ENCODE data around the gene ZNF281.
"Not testable (repeated sequence)": the region's sequence is repeated elsewhere in the genome, so short reads cannot be mapped to it uniquely, and the experiment has no call there.

The ZNF281 gene, protein sequence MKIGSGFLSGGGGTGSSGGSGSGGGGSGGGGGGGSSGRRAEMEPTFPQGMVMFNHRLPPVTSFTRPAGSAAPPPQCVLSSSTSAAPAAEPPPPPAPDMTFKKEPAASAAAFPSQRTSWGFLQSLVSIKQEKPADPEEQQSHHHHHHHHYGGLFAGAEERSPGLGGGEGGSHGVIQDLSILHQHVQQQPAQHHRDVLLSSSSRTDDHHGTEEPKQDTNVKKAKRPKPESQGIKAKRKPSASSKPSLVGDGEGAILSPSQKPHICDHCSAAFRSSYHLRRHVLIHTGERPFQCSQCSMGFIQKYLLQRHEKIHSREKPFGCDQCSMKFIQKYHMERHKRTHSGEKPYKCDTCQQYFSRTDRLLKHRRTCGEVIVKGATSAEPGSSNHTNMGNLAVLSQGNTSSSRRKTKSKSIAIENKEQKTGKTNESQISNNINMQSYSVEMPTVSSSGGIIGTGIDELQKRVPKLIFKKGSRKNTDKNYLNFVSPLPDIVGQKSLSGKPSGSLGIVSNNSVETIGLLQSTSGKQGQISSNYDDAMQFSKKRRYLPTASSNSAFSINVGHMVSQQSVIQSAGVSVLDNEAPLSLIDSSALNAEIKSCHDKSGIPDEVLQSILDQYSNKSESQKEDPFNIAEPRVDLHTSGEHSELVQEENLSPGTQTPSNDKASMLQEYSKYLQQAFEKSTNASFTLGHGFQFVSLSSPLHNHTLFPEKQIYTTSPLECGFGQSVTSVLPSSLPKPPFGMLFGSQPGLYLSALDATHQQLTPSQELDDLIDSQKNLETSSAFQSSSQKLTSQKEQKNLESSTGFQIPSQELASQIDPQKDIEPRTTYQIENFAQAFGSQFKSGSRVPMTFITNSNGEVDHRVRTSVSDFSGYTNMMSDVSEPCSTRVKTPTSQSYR

DNA sequence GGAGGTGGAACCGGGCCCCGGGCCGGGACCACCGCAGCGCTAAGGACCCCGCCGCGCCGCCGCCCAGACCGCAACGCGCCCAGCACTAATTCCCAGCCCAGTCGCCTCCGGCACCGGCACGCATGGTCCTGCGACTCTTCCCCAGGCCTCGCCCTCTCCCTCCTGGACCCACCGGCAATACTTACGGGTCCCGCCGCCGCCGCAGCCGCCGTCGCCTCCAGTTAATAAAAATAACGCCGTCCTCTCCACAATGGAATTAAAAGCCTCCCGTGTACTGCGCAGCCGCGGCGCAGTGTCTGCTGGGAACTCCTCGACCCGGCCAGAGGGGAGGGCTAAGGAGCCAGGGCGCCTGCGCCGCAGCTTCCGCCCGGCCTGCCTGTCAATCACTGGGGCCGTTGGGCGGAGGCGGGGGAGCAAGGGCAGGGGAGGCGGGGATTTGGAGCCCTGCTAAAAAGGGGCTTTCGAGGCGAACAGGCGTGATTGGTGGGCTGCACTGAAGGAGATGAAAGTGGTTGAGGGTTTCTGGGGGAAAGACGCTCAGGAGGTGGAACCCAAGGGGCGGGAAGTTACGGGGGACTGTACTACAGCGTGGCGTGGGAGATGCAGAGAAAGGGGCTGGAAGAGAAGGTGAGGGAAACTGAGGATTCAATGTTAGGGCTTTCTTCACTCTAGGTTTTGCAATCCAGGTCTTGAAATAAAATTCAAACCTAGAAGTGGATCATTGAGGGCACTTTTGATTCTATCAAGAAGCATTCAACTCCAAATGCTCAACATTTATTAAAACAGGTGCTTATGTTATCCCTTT lies at the start of gene ZNF281:
ZNF281 (minus strand) TSS at position 276 of the 805 bp plus-strand sequence. CDS start 331 bp downstream, outside the sequence.
- peak; percentile 97 for DNase-seq (ENCODE audit: low read depth, low spot score)

DNA sequence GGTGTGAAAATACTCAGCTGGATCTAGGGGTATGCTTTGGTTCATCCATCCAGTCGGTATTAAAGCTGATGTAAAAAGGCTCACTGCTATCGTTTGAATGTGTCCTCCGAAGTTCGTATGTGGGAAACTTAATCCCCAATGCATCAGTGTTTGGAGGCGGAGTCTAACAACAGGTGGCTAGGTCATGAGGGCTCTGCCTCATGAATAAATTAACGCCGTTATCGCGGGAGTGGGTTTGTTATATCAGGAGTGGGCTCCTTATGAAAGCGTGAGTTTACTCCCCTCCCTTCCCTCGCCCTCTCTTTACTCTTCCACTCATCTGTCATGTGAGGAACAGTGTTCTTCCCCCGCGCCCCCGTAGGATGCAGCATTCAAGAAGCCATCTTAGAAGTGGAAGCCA lies 48.9 kb upstream of the ZNF281 start:
- no peak for DNase-seq (ENCODE audit: low read depth, low spot score)

DNA sequence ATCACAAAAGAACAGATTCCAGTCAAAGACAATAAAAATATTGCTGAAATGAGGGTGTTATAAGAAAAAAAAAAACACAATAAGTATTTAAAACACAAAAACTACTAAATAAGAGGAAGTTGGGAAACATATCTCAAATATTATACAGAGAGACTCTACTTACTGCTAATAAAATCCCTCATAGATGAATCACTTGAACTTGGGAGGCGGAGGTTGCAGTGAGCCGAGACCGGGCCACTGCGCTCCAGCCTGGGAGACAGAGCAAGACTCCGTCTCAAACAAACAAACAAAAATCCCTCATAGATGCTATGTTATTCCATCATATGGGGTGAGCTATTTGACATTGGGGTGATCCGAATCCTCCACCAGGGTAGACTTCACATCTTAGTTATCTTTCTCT lies 48.0 kb upstream of the ZNF281 start:
- no peak for DNase-seq (ENCODE audit: low read depth, low spot score)

DNA sequence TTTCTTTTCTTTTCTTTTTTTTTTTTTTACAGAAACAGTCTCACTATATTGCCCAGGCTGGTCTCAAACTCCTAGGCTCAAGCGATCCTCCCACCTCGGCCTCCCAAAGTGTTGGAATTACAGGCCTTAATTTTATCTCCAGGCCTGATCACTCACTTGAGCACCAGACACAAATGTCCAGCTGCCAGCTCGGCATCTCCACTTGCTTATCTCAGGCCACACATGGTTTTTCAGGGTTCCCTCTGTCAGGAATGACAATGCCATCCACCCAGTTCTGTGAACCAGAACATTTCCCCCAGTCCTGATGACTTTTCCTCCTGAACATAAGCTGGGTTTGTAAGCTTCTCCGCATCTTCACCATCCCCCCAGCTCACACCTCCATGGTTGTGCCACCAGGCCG lies 44.6 kb upstream of the ZNF281 start:
- no peak for DNase-seq (ENCODE audit: low read depth, low spot score)

DNA sequence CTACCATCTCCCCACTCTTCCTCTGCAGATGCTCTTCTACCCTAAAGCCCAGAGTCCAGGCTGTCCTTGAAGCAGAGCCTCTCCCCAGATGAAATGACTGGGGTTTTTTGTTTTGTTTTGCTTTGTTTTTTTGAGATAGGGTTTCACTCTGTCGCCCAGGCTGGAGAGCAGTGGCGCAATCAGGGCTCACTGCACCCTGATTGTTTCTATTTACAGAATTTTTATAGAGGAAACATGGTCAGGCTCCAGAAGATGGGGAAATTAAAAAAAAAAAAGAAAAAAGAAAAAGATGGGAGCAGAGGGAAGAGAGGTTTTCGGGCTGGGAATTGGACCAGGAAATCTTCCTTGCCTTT lies 43.7 kb upstream of the ZNF281 start:
- no peak for DNase-seq (ENCODE audit: low read depth, low spot score)

DNA sequence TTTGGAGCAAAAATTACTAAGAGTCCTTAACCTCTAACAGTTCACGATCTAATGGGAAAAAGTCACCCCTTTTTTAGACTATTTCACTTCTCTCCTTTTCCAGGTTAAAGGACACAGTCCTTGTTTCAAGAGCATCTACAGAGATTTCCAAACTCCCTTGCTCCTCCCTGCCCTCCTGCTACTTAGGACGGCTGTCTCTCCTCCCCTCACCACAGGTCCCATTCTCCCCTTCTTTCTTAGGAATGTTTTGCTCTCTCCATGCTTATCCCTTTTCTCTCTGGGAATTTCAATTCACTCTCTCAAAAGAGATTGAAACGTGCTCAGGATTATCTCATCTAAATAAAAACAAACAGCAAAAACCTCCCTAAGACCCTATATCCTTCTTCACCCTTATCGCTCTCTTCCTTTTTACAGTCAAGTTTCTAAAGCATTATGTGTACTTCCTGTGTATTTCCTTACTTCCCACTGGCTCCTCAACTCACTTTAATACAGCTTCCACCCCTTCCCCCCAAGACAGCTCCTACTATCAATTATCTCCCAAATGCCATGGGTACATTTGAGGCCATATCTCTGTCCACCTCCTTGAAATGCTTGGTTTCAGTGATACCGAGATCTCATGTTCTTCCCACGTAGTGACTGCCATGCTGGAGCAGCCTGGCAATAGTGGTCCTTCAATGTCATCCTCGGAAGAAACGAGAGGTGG lies 43.2 kb upstream of the ZNF281 start:
- no peak for DNase-seq (ENCODE audit: low read depth, low spot score)

DNA sequence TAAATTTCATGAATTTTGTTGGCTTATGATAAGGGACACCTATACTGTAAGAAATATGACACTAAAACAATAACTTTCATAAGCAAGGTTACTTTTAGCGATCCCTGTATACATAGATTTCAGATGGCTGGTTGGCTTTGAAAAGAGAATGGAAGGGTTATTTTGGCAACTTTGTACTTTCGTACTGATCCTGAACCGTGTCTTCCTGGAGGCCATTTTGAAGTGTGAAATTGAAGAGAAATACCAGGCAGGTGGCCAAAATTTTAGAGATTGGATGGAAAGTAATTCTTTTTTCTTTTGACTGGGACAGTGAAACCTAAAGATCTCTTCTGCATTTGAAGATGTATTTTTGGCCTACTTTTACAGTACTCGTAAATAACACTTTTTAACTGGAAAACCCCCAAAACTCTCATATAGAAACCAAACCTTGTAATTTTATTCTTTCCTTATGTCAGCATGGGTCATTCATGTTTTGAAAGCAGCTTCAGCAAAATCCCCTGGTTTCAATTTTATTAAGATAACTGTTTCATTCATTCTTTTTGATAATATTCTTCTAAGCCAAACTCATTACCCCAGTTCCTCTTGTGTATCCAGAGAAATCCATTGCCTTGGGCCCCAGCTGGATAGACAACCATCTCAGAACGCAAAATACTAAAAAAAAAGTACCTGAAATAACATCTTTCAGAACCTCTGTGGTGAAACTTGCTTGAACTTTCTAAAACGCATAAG lies 38.4 kb upstream of the ZNF281 start:
- no peak for DNase-seq (ENCODE audit: low read depth, low spot score)

DNA sequence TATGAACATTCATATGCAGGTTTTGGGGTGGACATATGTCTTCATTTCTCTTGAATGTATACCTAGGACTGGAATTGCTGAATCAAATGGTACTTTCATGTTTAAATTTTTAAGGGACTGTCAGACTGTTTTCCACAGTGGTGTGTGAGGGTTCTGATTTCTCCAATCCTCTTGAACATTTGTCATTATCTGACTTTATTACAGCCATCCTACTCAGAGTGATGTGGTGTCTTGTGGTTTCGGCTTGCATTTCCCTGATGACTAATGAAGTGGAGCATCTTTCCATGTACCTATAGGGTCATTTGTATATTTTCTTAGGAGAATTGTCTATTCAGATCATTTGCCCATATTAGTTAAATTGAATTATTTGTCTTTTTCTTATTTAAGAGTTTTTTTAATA lies 35.4 kb upstream of the ZNF281 start:
- DNase-seq (ENCODE audit: low read depth, low spot score): no peak

DNA sequence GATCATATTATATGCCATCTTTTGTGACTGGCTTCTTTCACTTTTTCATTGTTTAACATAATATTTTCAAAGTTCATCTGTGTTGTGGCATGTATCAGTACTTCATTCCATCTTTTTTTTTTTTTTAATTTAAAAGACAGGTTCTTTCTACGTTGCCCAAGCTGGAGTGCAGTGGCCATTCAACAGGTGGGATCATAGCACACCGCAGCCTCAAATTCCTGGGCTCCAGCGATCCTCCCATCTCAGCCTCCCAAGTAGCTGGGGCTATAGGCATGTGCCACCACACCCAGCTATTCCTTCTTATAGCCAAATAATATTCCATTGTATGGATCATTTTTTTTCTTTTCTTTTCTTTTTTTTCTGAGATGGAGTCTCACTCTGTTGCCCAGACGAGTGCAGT lies 34.6 kb upstream of the ZNF281 start:
- DNase-seq (ENCODE audit: low read depth, low spot score): no peak

DNA sequence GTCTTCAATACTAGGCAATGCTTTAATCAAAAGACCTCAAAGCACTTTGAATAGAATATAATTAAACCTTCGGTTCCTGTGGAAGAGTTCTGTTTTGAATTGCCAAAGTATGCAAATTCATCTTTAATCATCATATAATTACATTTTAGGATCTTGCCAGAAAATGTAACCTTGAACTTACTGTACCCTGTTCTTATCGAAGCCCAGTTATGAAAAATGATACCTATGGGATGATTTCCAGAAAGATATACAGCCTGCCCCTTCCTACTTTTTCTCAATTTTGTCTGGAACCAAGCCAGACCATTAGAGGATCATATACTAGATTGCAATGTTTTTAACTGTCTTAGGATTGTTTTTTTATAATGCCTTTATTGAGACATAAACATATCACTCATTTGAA lies 34.0 kb upstream of the ZNF281 start:
- DNase-seq (ENCODE audit: low read depth, low spot score): no peak

DNA sequence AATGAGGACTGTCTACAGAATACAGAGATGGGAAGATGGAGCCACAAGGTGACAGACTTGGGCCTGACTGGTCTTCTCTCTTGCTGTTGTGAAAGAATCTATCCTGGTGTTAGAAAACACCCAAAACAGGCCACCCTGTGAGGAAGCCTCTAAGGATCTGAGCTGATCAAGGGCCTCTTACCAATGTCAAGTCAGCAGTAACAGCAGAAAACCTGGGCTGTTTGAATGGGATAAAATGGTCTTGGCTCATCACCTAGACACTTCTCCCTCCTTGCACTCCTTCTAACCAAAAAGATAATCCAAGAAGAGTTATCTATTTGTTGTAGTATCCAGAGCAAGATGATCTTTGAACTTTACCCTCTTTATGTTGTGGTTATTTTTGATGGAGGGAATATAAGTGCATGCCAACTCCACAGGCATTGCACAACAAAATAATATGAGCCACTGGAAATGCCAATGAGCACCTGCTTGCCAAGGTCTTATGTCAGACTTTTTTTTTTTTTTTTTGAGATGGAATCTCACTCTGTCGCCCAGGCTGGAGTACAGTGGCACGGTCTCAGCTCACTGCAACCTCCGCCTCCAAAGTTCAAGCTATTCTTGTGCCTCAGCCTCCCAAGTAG lies 32.8 kb upstream of the ZNF281 start:
- no peak for DNase-seq (ENCODE audit: low read depth, low spot score)

DNA sequence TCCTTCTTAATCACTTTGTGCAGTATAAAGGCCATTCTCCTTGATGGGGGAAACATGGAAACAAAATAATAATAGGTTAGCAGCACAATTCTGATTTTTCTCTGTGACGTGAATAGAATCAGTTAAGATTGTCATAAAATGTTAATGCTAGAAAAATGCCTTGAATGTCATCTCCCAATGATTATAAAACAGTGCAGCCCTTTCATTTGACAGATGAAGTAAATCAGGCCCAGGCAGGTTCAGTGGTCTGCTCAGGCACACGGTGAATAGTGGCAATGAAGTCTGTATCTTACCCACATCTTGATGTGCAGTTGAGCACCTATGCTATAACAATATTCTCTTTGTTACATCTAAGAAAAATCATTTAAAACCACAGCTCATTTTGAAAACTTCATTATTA lies 32.2 kb upstream of the ZNF281 start:
- DNase-seq (ENCODE audit: low read depth, low spot score): no peak

DNA sequence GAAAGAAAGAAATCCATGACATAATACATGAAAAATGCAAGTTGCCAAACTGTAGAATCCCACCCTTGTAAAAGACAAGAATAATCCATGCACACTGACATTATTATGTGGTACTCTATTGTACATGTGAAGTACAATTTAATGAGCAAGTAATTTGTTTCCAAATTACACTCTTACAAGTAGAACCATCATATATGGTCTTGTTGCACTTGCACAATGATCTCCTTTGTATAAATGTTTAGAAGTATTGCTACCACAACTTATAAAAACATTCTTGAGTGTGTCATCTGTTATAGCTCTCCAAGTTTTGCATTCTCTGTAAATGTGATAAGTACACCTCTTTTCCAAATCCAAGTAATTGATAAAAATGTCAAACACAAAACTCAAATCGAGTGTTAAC lies 29.1 kb upstream of the ZNF281 start:
- DNase-seq (ENCODE audit: low read depth, low spot score): no peak

DNA sequence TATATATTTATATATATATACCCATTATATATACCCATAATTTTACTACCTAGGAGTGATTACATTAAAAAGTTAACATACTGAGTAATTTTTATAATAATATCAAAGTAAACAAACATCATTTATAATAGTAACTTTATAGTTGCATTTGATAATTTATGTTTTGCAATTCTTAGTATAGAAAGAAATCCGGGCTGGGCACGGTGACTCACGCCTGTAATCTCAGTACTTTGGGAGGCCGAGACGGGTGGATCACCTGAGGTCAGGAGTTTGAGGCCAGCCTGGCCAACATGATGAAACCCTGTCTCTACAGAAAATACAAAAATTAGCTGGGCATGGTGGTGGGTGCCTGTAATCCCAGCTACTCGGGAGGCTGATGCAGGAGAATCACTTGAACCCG lies 28.6 kb upstream of the ZNF281 start:
- not testable (repeated sequence) for DNase-seq (ENCODE audit: low read depth, low spot score)

DNA sequence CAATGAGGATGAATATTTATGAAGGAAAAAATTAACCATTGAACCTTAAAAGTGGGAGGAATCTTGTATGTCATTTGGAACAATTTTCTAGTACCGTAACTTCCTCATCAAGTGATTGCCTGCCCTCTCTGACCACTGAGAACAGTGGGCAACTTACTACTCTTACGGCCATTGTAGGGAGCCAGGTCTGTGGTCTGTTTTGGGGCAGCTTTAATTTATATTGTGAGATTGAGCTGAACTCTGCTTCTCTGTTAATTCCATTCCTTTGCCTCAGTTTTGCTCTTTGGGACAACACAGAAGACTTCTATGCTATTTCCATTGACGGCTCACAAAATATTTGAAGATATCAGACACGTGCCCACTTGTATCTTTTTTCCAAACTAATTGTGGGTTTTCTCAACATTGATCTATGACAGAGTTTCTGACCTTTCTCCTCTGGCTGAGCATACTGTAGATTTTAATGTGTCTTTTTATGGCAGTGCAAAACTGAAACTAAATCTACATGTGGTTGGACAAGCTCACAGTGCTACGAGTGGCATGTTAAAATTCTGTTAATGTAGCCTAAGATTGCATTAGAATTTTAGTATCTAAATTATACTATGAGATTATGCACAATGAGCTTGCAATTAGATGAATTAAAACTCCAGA lies 27.8 kb upstream of the ZNF281 start:
- no peak for DNase-seq (ENCODE audit: low read depth, low spot score)

DNA sequence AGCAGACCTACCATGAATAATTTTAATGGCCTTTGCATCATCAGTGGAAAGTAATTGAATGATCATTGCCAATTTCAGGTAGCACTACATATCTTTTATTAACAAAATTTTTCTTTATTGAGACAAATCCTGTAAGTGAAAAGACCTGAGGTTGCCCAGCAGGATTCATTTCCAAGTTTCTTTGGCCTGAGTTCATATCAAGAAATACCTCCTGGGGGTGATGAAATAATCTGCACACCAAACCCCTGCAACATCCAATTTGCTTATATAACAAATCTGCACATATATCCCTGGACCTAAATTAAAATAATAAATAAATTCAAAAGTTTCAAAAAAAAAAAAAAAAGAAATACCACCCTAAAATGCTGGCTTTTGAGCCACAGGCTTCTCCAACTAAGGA lies 27.3 kb upstream of the ZNF281 start:
- DNase-seq (ENCODE audit: low read depth, low spot score): no peak

DNA sequence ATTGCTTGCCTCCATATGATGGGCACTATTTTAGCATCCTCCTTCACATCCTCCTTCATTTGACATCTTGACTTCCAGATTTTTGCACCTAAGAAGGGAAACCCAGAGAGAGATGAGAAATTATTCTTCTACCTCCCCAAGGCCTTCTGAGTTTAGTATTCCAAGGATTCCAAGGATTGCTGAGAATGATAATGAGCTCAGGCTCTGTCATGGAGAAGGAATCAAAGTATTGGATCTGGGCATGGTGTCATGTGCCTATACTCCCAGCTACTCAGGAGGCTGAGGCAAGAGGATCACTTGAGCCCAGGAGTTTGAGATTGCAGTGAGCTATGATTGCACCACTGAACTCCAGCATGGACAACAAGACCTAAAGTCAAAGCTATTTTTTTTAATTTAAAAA lies 26.6 kb upstream of the ZNF281 start:
- DNase-seq (ENCODE audit: low read depth, low spot score): no peak

DNA sequence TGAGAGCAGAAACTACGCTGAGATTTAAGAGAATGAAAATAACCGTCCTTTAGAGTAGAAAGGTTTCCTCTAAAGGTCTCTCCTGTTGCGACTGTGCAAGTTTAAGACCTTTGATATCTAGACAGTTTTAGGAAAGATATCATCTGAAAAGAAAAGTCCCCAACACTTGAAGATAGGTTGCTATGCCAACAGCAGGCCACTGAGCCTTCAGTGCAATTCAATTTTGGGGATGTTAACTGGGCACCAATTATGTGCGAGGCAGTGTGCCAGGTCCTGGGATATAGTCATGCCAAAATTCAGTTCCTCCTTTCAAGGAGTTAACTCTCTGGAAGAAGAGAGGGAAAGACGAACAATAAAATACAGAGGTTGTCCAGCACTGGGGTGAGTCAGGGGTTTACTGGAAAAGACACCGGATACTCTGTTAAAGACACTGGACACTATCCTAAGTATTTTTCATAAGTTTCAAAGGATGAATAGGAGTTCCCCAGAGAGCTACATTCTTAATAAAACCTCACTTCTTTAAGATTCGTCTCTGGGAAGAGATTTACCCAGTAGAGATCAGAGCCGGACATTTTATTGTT lies 25.5 kb upstream of the ZNF281 start:
- no peak for DNase-seq (ENCODE audit: low read depth, low spot score)

DNA sequence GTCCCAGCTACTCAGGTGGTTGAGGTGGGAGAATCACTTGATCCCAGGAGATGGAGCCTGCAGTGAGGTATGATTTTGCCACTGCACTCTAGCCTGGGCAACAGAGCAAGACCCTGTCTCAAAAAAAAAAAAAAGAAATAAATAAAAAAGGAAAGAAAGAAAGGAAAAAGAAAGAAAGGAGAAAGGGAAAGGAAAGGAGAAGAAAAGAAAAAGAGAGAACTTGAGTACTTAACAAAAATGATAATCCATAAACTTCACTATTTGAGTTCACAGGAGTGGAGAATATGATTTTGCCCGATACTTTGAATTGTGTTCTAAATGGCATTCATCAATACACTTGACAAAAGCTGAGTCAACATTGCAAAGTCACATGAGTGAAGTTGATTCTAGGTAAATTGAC lies 23.8 kb upstream of the ZNF281 start:
- no peak for DNase-seq (ENCODE audit: low read depth, low spot score)
